Measurements from ENCODE around the gene ANGPTL1.
"Not testable (repeated sequence)": the region's sequence is repeated elsewhere in the genome, so short reads cannot be mapped to it uniquely, and the experiment has no call there.

The ANGPTL1 gene

DNA sequence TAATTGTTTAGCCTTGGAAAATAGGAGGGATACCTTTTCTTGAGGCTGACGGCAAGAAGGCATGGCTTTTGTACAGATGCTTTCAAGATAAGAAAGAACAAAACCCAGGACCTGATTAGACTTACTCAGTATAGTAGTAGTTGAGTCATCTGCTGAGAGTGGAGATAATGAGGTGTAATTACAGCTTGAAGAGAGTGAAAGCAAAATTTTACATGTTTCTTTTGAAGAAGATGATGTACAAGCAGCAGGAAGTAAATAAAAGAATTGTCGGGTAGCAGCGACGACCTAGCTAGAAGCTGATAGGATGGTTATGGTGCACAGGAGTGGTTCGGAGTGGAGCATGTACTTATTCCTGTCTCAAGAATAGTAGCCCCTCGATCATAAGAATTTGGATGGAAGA, 6.6 kb downstream of the ANGPTL1 start:
- DNase-seq, result no peak

DNA sequence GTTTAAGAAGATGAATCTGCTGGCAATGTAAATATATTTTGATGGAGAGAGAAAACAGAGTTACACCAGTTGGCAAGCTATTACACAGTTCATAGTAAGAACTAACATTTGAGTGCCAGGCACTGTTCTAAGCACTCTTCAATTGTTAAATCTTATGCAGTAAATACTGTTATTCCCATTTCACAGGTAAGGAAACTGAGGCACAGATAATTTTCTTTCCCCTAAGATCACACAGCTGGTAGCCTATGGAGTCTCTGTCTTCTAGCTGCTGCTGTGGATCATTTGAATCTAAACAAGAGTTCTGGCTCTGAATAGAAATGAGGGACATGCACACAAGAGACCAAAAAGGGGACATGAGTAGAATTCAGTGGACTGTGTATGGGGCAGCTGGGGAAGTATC, 8.0 kb downstream of the ANGPTL1 start:
- no peak for DNase-seq

DNA sequence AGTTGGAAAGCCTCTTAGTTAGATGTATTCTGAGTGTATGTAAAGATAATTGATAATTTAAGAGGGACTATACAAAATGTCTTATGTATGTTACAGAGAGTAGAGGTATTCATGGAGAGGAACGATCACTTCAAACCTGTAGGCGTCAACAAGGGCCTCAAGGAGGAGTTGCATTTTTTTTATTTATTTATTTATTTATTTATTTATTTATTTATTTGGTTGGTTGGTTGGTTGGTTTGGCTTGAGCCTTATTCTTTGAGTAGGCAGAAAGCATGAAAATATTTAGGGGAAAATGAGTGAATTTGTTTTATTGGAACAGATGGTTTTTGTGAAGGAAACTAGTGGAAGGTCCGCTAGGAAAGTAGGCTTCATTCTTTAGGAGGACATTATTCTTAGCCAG, 8.5 kb downstream of the ANGPTL1 start:
- no peak for DNase-seq

DNA sequence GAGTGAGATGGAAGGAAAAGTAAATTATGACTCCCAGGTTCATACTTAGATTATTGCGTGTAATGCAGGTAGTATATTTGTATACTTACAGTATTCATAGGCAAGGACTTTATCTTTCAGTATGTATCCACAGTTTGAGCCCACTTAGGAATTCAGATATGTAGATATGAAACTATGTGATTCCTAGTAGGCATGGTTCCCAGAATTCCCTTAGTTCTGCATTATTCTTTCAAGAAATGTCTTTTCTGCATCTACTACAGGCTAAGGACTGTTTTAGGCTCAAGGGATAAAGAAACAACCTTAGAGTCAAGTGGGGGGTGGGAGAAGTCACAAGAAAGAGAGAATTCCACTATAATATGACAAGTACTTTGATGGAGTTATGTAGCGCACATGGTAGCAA, 13.8 kb downstream of the ANGPTL1 start:
- DNase-seq, result no peak

DNA sequence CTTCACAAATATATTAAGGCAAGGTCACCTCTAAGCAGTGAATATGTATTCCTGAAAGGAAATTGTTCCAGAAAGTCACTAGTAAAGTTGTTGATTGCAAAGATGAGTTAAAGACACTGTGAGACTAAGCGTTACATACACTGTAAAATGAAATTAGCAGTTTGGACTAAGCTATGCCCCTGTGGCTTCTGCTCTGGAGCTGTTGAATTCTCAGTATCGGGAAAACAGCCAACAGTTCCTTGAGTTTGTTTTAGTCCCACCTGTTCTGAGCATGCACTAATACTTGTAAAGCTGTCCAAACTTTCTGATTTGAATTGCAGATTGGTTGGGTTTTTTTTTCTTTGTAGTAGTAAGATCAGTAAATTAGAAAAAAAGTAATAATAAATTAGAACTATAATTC, 21.0 kb downstream of the ANGPTL1 start:
- DNase-seq, result no peak

DNA sequence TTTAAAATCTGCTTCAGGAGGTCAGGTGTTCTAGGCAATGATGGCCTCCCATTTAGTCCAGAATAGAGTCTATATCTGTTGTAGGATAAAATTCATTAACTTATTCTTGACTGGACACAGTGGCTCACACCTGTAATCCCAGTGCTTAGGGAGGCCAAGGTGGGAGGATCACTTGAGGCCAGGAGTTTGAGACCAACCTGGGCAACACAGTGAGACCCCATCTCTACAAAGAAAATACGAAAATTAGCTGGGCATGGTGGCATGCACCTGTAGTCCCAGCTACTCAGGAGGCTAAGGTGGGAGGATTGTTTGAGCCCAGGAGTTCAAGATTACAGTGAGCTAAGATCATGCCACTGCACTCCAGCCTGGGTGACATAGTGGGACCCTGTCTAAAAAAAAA, 23.0 kb downstream of the ANGPTL1 start:
- DNase-seq, result not testable (repeated sequence)

DNA sequence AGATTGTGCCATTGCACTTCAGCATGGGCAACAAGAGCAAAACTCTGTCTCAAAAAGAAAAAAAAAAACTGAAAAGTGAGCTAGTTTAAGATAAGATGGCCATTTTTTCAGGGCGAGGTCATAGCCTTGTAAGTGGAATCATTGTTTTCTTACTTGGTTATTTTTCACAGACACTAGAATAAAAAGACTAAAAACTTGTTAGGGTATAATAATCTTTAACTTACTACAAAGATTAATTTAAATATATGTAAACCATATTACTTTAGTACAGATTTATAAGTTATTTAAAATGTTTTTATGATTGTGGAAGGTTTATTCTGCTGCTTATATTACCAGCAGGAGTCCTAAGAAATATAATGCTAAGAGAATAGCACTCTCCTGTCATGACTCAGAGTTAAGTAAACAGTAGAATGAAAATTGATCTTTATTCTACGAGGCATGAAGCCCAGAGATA, 23.5 kb downstream of the ANGPTL1 start:
- DNase-seq, result no peak

DNA sequence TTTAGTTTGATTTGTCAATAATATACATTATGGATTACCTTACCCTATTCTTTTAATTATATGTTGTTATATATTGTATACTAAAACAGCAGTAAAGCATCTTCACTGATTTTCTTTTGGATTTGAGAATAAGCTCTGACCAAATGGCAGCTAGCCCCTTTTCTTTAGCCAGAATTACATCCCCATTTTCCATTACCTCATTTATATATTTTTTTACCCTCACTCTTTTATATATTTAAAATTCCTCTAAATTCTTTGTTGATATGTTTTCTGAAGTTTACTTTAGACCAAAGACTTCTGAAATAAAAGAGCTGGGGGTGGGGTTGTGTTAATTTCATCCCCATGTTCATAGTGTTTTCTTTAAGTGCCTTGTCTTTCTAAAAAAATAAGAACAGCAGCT, 24.6 kb downstream of the ANGPTL1 start:
- no peak for DNase-seq

DNA sequence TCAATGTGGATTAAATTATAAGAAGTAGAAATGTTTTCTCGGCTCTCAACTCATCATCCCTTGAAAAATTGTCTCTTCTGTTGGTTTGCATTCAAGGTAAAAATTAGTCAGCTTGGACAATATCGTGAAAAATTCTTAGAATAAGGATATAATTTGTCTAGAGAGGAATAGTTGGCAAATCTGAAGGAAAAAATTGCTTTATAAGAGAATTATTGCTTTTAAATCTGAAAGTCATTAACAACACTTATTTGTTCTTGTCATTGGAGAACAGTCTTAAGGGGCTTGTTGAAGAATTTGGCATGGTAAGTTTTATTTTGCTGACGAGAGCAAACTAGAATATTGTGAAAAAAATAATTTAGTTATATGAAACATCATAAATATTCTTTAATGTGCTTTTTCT, 26.4 kb downstream of the ANGPTL1 start:
- no peak for DNase-seq

DNA sequence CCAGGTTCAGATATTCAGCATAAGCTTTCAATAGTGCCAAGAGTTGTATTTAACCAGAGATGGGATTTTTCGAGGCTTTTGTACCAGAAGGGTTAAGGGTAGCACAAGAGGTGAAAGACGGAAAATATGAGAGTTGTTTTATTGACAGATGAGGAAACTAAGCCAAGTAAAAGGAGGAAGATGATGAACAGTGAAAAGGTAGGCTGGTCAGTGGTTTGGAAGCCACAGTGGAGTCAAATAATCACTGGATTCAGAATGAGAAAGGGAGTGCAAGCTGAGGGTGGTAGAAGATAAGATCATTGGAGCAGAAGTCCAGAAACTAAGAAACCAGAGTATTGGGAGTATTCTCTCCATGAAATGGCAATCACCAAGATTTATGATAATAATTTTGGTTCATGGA, 45.7 kb downstream of the ANGPTL1 start:
- no peak for DNase-seq

DNA sequence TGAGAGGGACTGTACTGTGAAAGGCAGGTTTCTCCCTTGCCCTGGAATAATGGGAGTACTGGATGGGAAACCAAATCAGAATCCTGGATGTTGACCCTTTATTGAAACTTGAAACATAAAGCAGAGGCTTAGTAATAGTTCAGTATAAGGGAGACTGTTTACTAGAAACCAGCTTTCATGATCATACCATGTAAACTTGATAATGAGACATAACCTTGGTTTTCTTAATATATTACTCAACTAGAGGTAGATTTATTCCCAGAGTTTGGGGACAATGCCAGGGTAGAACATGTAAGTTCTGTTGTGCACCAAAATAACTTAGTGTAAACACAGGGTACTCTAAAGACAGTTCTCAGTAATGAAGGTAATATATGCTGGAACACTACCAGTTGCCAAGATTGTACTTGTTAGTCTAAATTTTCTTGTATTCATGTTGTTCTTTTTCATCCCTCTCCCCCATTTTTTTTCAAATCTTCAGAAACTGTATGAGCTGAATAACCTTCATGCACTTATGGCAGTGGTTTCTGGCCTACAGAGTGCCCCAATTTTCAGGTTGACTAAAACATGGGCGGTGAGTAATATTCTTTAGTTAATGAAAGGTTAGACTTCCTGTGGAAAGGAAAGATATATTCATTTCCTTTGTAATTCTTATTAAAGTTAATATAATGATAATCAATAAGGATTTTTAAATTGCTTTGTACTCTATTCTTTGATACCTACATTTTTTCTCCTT, 49.6 kb downstream of the ANGPTL1 start:
- DNase-seq, result no peak

DNA sequence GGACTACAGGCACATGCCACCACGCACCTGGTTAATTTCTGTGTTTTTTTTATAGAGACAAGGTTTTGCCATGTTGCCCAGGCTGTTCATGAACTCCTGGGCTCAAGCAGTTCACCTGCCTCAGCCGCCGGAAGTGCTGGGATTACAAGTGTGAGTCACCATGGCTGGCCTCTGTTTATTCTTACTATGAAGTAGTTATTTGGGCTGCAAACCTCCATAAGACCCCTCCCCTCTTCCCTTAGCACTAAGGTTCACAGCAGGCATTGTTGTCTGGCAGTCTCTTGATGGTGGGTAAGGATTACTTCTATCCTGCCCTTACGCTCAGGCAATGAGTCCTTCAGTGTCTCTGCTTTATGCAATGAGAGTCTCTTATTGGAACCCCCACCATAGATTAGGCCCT, 51.8 kb downstream of the ANGPTL1 start:
- DNase-seq, result no peak

DNA sequence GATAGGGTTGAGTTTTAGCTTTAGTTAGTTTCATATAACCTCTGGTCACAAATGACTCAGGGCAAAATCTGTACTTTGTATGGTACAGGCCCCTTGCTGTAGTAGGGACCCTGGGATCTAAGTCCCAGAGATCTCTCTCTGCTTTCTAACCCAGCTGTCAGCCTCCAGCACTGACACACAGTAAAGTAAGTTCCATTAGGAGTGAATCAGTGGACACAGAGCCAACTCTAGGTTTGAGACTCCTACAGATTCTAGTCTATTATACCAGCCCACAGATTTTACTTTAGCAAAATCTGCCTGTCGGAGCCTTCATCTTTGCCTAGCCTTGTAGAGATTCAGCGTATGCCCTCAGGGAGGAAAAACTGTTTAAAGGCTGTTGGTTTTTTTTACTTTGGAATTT, 52.5 kb downstream of the ANGPTL1 start:
- DNase-seq, result no peak

DNA sequence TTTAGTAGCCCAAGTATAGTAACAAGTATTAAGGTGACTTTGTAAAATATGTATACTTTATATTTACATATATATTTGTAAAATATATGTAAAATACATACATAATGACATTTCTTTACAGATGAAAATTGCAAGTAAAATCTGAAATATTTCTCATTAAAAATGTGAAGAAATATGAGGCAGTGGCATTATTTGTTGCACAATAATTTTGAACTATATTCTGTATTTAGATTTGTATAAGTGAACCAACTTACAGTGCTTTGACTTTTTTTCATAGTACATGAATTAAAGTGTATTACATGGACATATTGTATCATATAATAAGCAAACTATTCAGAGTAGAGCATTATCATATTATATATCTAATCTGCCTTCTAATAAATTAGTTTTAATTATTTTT, 60.3 kb downstream of the ANGPTL1 start:
- DNase-seq, result no peak

DNA sequence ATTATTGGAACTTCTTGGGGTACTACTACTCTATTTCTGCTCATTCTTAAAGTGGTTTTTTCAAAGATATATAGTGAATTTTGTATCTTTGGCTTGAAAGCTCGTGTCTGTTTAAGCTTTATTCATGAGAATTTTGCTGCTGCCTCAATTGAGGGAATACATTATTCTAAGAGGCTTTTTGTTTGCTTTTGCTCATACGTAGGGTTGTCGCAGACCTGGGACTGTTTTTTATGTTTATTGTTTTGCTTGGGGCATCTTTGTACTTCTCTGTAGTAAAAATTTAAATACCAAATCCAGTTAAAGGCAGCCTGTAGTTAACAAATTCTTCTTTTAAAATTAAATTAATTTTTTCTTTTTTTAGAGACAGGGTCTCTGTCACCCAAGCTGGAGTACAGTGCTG, 62.3 kb downstream of the ANGPTL1 start:
- DNase-seq, result no peak

DNA sequence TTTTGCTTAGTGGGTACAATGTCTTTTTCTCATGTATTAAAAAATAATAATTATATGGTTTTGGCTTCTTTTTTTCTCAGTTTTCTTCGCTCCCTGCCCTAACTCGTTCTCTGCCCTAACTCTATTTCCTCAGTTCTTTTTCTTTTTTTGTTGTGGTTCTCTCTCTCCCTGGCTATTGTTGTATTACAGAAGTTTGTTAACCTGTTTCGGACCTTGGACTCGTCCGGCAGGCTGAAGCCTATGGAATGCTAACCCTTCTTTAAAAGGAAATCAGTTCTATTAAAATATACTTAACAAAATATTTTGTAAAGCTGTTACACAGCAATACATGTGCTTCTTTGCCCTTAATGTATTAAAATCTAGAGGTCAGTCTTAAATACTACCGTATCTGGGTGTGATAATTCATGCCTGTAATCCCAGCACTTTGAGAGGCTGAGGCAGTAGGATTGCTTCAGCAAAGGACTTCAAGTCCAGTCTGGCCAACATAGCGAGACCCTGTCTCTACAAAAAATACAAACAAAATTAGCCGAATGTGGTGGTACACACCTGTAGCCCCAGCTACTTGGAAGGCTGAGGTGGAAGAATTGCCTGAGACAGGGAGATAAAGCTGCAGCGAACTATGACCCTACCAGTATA, 64.1 kb downstream of the ANGPTL1 start:
- no peak for DNase-seq

DNA sequence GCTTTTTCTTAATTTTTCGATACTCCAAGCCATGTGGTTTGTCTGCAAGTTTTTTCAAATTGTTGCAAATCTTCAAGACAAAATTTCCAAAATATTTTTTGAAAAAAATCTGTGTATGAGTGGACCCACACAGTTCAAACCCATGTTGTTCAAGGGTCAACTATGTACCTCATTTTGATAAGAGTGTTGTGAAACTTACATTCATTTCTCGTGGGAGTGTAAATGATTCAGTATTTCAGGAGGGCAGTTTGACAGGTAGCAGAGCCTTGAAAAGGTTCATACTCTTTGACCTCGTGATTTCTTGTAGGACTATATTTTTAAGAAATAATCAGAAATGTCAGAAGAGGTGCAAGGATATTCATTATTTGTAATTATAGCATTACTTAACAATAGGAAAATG, 68.0 kb downstream of the ANGPTL1 start:
- DNase-seq, result no peak

Data from T-helper 9 cell (primary cell).